OCI-LY7 (cell line): ENCODE data around the gene MTHFD2L. TPM values are rescaled to one million over a fixed set of nuclear protein-coding genes. Genes with fewer than 3 reads are reported as not detected.

Source experiments
- Bru-seq: library from RNA; stranded (reverse); fragments of 400-500 nt; gene quantifications from one replicate; lab custom pipeline; 2021; lab: Mats Ljungman, UMichigan
- BruChase-seq, 2 experiments: library from RNA; stranded (reverse); fragments of 400-500 nt; gene quantifications; one replicate each; lab custom pipeline; 2021; lab: Mats Ljungman, UMichigan
- BruUV-seq: library from RNA; stranded (reverse); fragments of 400-500 nt; replicated peaks from 2 replicates; lab custom pipeline; 2021; lab: Mats Ljungman, UMichigan
- CTCF ChIA-PET: fragments of 300-600 bp; sonication (Branson Sonifier 250); formaldehyde crosslinking; loops from one replicate; lab custom pipeline; 2022; ENCODE audit warnings: antibody characterized with exemption; ENCODE audit not compliant: unreplicated experiment; lab: Charles Lee
- POLR2A ChIA-PET: fragments of 300-600 bp; sonication (Branson Sonifier 250); formaldehyde crosslinking; loops from one replicate; lab custom pipeline; 2022; ENCODE audit warnings: antibody characterized with exemption; lab: Charles Lee
- DNase-seq: peaks from one replicate; pipeline ENCODE4 v3.0.0-alpha.2; 2015; ENCODE audit warnings: low spot score
- H2AFZ ChIP-seq: fragments of 200-600 bp; sonication (generic), shearing (Covaris generic); 2 replicates; pipeline ENCODE4 v1.6.1; 2014; ENCODE audit warnings: mild to moderate bottlenecking, antibody characterized with exemption, low read length, moderate library complexity
- H3K27ac ChIP-seq: fragments of 200-600 bp; sonication (generic); 2 replicates; pipeline ENCODE4 v1.5.1; 2014; ENCODE audit warnings: mixed run types, low read depth, mild to moderate bottlenecking, moderate library complexity, low read length, inconsistent platforms; ENCODE audit not compliant: poor library complexity, severe bottlenecking
- H3K36me3 ChIP-seq: fragments of 200-600 bp; sonication (generic); 2 replicates; pipeline ENCODE4 v1.6.1; 2014; ENCODE audit warnings: mild to moderate bottlenecking, antibody characterized with exemption, low read length, moderate library complexity, mixed read lengths; ENCODE audit not compliant: insufficient read depth
- H3K4me1 ChIP-seq: fragments of 200-600 bp; sonication (generic); 2 replicates; pipeline ENCODE4 v1.5.1; 2014; ENCODE audit warnings: mild to moderate bottlenecking, low read length; ENCODE audit not compliant: insufficient read depth, poor library complexity, severe bottlenecking
- H3K4me2 ChIP-seq: fragments of 200-600 bp; sonication (generic); 2 replicates; pipeline ENCODE4 v1.6.1; 2014; ENCODE audit warnings: mild to moderate bottlenecking, low read length
- H3K4me3 ChIP-seq: fragments of 200-600 bp; sonication (generic); 2 replicates; pipeline ENCODE4 v1.5.1; 2014; ENCODE audit warnings: mild to moderate bottlenecking, low read depth, low read length; ENCODE audit not compliant: poor library complexity, severe bottlenecking
- H3K79me2 ChIP-seq: fragments of 200-600 bp; sonication (generic); 2 replicates; pipeline ENCODE4 v1.6.1; 2016; ENCODE audit warnings: low read depth, mild to moderate bottlenecking, low read length, moderate library complexity, mixed read lengths; ENCODE audit not compliant: insufficient read depth
- H3K9me2 ChIP-seq: fragments of 200-600 bp; sonication (generic); 2 replicates; pipeline ENCODE4 v1.6.1; 2016; ENCODE audit warnings: mild to moderate bottlenecking, low read length, mixed read lengths; ENCODE audit not compliant: insufficient read depth
- H3K9me3 ChIP-seq: fragments of 200-600 bp; sonication (generic); 2 replicates; pipeline ENCODE4 v1.6.1; 2014; ENCODE audit warnings: mild to moderate bottlenecking, mixed run types, low read length, mixed read lengths
- H4K20me1 ChIP-seq: fragments of 200-600 bp; sonication (generic); 2 replicates; pipeline ENCODE4 v1.6.1; 2014; ENCODE audit warnings: mild to moderate bottlenecking, antibody characterized with exemption, low read length, moderate library complexity, mixed read lengths; ENCODE audit not compliant: insufficient read depth
- EZH2phosphoT487 ChIP-seq: fragments of 200-600 bp; sonication (generic); IDR thresholded peaks from 2 replicates; pipeline ENCODE4 v1.6.1; 2018; ENCODE audit warnings: low read depth, borderline replicate concordance, mild to moderate bottlenecking, mixed run types, antibody characterized with exemption, low read length, moderate library complexity, mixed read lengths
- intact Hi-C: fragments of 100-400 bp; cut with micrococcal nuclease; formaldehyde crosslinking; loops from one replicate; pipeline ENCODE4 v1.10.0; 2022; ENCODE audit not compliant: unreplicated experiment
- long read RNA-seq: library from polyadenylated mRNA; stranded (forward); transcript quantifications from one replicate; pipeline ENCODE4 v2.0.0, GENCODE V29; 2022
- total RNA-seq, 2 experiments: library from RNA; depleted of rRNA in 1 of 2; stranded (reverse); fragments of >200 nt in 1 of 2; shearing (Covaris generic) in 1 of 2; gene quantifications; 2 replicates each; pipeline ENCODE4 v1.2.3, GENCODE V29; 2014 to 2022
- TF ChIP-seq, protein P1 (sequence below): fragments of 200-600 bp; sonication (generic); conservative IDR thresholded peaks from 2 replicates; pipeline ENCODE4 v1.5.1; 2014; ENCODE audit warnings: mild to moderate bottlenecking, antibody characterized with exemption, low read length, moderate library complexity, mixed read lengths

MTHFD2L gene
- total RNA-seq (2014; rRNA removed; shearing (Covaris generic)) = 18.5 and 18.9 TPM in 2 replicates
- total RNA-seq (2022) = 18.7 and 18.8 TPM in 2 replicates
- Bru-seq, nascent RNA = percentile 59 among the genes with signal in this experiment
- percentile 47 among the genes with signal in this experiment for BruChase-seq, experiment 1, labeled RNA remaining after a 6-hour chase
- BruChase-seq, experiment 2, labeled RNA remaining after a 2-hour chase = percentile 55 among the genes with signal in this experiment
- long read RNA-seq, transcript MTHFD2L-208 (2 exons, 2,363 nt) = major isoform, 30 of 44 reads
- long read RNA-seq, partial matches to known transcripts = 2 of 44 reads
- long read RNA-seq, other reads (novel, unspliced or antisense) = 10 of 44 reads

DNA sequence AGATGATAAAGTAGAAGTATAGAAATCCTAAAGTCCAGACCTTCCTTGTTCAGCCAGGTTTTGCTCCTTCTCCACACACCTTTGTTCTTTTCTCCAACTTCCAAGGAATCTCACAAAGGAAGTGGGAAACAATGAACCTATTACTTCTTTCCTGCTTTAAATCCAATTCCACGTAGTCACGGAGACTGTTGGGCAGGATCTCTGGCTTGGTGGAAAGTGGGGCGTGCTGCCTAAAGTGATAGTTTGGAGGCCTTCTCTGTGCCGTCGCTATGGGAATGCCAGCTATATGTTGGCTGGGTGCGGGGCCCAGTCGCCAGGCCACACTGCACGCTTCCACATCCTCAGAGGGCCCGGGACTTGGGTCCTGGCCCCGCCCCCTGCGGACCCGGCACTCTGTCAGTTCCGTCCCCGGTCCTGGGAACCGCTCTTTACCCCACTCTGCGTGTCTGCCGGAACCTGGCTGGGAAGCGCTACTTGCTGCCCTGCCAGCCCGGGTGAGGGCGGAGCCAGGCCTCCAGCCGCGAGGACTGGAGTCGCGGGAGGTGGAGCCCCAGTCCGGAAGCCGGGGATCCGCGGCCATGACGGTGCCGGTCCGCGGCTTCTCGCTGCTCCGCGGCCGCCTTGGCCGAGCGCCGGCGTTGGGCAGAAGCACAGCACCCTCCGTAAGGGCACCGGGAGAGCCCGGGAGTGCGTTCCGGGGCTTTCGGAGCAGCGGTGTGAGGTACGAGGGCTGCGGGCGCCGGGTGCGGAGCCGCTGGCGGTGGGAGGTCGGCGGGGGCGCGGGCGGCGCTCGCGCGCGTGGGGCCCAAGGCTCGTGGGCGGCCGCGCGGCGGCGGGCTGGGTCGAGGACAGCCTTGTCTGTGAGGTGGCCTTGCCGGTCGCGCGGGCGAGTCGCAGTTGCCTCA lies at the start of gene MTHFD2L:
MTHFD2L (plus strand) TSS at position 558 of the 905 bp plus-strand sequence; CDS start at position 579, 21 bp downstream.
- peaks cover 14% of the 10 kb centered on the region for H3K4me1 ChIP-seq
- peak within 1 kb of the TSS; percentile 99 for H2AFZ ChIP-seq
- peak; percentile 88 for DNase-seq
- H3K9me2 ChIP-seq = no peaks in the 10 kb centered on the region
- TF ChIP-seq, protein P1, sequence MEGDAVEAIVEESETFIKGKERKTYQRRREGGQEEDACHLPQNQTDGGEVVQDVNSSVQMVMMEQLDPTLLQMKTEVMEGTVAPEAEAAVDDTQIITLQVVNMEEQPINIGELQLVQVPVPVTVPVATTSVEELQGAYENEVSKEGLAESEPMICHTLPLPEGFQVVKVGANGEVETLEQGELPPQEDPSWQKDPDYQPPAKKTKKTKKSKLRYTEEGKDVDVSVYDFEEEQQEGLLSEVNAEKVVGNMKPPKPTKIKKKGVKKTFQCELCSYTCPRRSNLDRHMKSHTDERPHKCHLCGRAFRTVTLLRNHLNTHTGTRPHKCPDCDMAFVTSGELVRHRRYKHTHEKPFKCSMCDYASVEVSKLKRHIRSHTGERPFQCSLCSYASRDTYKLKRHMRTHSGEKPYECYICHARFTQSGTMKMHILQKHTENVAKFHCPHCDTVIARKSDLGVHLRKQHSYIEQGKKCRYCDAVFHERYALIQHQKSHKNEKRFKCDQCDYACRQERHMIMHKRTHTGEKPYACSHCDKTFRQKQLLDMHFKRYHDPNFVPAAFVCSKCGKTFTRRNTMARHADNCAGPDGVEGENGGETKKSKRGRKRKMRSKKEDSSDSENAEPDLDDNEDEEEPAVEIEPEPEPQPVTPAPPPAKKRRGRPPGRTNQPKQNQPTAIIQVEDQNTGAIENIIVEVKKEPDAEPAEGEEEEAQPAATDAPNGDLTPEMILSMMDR = no peak
- no peak for TF ChIP-seq EZH2phosphoT487
- H3K36me3 ChIP-seq = peaks cover 31% of the 10 kb centered on the region
- peak within 1 kb of the TSS; percentile 35 for H3K27ac ChIP-seq
- H3K4me3 ChIP-seq = peak within 1 kb of the TSS; percentile 85
- ChIA-PET CTCF (no interaction called here), POLR2A (interaction anchor here (0.8 to 1.0 kb wide), 3 partner anchors 8 to 898 kb away, joined by 3 to 4 read pairs (median 4); no protein-coding TSS in a partner anchor)
- 0 out of 2 replicates have a peak, but pooled peaks cover 5% of the 10 kb centered on the region for H4K20me1 ChIP-seq
- BruUV-seq = TSS peak; percentile 90
- intact Hi-C loops = loop anchor here (10.0 kb wide), 1 partner anchor 573 kb away; no protein-coding TSS in a partner anchor
- H3K9me3 ChIP-seq = no peaks in the 10 kb centered on the region
- H3K79me2 ChIP-seq = peaks cover 43% of the 10 kb centered on the region
- peak within 1 kb of the TSS; percentile 99 for H3K4me2 ChIP-seq

DNA sequence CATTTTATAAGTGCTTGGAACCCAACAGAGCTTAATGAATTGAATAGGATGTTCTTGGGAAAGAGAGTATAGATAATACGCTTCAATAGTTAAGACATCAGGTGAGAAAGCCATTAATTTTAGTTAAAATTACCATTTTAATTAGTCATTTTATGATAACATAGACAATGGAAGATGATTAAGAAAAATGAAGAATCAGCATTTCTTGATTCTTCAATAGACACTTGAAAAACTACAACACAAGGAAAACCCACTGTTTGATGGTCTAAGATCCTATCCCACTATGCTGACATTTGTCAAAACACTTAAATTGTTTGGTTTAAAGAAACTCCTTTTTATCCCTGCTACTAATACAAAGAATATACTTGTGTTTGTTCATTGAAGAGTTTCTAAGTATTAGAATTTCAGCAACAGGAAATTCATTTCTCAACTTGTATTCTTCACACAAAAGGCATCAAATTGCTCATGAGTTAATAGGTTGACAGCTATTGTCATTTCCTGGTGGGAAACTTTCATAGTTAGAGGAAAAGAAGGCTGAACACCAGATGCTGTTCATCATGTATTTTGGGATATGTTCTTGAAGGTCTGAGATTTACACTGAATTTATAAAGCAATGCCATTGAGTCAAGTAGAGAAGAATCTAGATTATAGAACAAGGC lies 49.3 kb upstream of the MTHFD2L start:
- Histone ChIP-seq H3K27ac (no peak overlapping the region), H3K9me3 (no peaks in the 10 kb centered on the region), H3K79me2 (no peaks in the 10 kb centered on the region), H3K36me3 (no peaks in the 10 kb centered on the region), H3K9me2 (no peaks in the 10 kb centered on the region), H3K4me2 (no peak overlapping the region), H3K4me1 (no peaks in the 10 kb centered on the region), H3K4me3 (no peak overlapping the region), H2AFZ (no peak overlapping the region), H4K20me1 (no peaks in the 10 kb centered on the region)
- BruUV-seq = no TSS peak
- no peak for DNase-seq
- CTCF ChIA-PET = no interaction called here
- intact Hi-C loops = no loop called here
- no peak for TF ChIP-seq EZH2phosphoT487
- TF ChIP-seq, protein P1 = no peak
- POLR2A ChIA-PET = interaction anchor here (1.0 kb wide), 1 partner anchor 14 kb away, joined by 3 read pairs; no protein-coding TSS in a partner anchor
